ENCODE measurements around the gene MTHFS. TPM values are rescaled to one million over a fixed set of nuclear protein-coding genes. Genes with fewer than 3 reads are reported as not detected.

Gene MTHFS
- polyA plus RNA-seq, 1 donor from 2014 or later: 9.0 TPM

GRCh38 chr15:79849789-79850188 is 47.0 kb downstream of the MTHFS start:
- TF ChIP-seq TAF1 (IDR thresholded peaks at IDR 0.05; ENCODE audit: low read depth) (no peak), MXI1 (conservative IDR thresholded peaks at IDR 0.05; ENCODE audit: poor library complexity, severe bottlenecking) (no peak), SMC3 (conservative IDR thresholded peaks at IDR 0.05; ENCODE audit: poor library complexity) (peak; percentile 77), EP300 (conservative IDR thresholded peaks at IDR 0.05; ENCODE audit: poor library complexity, severe bottlenecking) (no peak), RAD21 (conservative IDR thresholded peaks at IDR 0.05) (peak; percentile 72), EZH2 (IDR thresholded peaks at IDR 0.05; ENCODE audit: borderline replicate concordance, insufficient read depth, low read length, poor library complexity, severe bottlenecking) (no peak), POLR2AphosphoS5 (IDR thresholded peaks at IDR 0.05) (no peak)
- TF ChIP-seq, protein P1, sequence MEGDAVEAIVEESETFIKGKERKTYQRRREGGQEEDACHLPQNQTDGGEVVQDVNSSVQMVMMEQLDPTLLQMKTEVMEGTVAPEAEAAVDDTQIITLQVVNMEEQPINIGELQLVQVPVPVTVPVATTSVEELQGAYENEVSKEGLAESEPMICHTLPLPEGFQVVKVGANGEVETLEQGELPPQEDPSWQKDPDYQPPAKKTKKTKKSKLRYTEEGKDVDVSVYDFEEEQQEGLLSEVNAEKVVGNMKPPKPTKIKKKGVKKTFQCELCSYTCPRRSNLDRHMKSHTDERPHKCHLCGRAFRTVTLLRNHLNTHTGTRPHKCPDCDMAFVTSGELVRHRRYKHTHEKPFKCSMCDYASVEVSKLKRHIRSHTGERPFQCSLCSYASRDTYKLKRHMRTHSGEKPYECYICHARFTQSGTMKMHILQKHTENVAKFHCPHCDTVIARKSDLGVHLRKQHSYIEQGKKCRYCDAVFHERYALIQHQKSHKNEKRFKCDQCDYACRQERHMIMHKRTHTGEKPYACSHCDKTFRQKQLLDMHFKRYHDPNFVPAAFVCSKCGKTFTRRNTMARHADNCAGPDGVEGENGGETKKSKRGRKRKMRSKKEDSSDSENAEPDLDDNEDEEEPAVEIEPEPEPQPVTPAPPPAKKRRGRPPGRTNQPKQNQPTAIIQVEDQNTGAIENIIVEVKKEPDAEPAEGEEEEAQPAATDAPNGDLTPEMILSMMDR (IDR thresholded peaks at IDR 0.05; ENCODE audit: poor library complexity, severe bottlenecking): peak; percentile 67
- TF ChIP-seq, protein P2, sequence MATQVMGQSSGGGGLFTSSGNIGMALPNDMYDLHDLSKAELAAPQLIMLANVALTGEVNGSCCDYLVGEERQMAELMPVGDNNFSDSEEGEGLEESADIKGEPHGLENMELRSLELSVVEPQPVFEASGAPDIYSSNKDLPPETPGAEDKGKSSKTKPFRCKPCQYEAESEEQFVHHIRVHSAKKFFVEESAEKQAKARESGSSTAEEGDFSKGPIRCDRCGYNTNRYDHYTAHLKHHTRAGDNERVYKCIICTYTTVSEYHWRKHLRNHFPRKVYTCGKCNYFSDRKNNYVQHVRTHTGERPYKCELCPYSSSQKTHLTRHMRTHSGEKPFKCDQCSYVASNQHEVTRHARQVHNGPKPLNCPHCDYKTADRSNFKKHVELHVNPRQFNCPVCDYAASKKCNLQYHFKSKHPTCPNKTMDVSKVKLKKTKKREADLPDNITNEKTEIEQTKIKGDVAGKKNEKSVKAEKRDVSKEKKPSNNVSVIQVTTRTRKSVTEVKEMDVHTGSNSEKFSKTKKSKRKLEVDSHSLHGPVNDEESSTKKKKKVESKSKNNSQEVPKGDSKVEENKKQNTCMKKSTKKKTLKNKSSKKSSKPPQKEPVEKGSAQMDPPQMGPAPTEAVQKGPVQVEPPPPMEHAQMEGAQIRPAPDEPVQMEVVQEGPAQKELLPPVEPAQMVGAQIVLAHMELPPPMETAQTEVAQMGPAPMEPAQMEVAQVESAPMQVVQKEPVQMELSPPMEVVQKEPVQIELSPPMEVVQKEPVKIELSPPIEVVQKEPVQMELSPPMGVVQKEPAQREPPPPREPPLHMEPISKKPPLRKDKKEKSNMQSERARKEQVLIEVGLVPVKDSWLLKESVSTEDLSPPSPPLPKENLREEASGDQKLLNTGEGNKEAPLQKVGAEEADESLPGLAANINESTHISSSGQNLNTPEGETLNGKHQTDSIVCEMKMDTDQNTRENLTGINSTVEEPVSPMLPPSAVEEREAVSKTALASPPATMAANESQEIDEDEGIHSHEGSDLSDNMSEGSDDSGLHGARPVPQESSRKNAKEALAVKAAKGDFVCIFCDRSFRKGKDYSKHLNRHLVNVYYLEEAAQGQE (IDR thresholded peaks at IDR 0.05; ENCODE audit: borderline replicate concordance): no peak
- H3K27me3 ChIP-seq (ENCODE audit: insufficient read depth, low read depth, low read length): no peaks in the 10 kb centered on the region
- H2AFZ ChIP-seq (ENCODE audit: low read depth, low read length): no peak overlapping the region
- no peaks in the 10 kb centered on the region for H3K9me2 ChIP-seq (ENCODE audit: insufficient read depth, low read length)
- H4K20me1 ChIP-seq (ENCODE audit: insufficient read depth): no peaks in the 10 kb centered on the region
- no peak overlapping the region for H3K27ac ChIP-seq (ENCODE audit: low read length)
- no peak overlapping the region for H3K4me3 ChIP-seq (ENCODE audit: low read length)
- H3K9me3 ChIP-seq (ENCODE audit: low read length): no peaks in the 10 kb centered on the region
- no peaks in the 10 kb centered on the region for H3F3A ChIP-seq (ENCODE audit: insufficient read depth, low read length, poor library complexity, severe bottlenecking)
- H3K4me2 ChIP-seq (ENCODE audit: low read length): no peak overlapping the region
- H3K79me2 ChIP-seq (replicated peaks; ENCODE audit: insufficient read depth, low read length): no peaks in the 10 kb centered on the region
- peaks cover 3% of the 10 kb centered on the region for H3K36me3 ChIP-seq (ENCODE audit: insufficient read depth, low read length)
- no peak overlapping the region for H3K9ac ChIP-seq (ENCODE audit: low read length)

- no peaks in the 10 kb centered on the region for H4K20me1 ChIP-seq (ENCODE audit: insufficient read depth)
- no peak for TF ChIP-seq EP300 (conservative IDR thresholded peaks at IDR 0.05; ENCODE audit: poor library complexity, severe bottlenecking)
- TF ChIP-seq, protein P1 (IDR thresholded peaks at IDR 0.05; ENCODE audit: poor library complexity, severe bottlenecking): no peak
- no peak for TF ChIP-seq SMC3 (conservative IDR thresholded peaks at IDR 0.05; ENCODE audit: poor library complexity)
- TF ChIP-seq, protein P2 (IDR thresholded peaks at IDR 0.05; ENCODE audit: borderline replicate concordance): no peak
Measured at GRCh38 chr15:79846539-79846938, 50.3 kb downstream of the MTHFS start.

More at GRCh38 chr15:79846539-79846938, 50.3 kb downstream of the MTHFS start:
- Histone ChIP-seq H3K79me2 (replicated peaks; ENCODE audit: insufficient read depth, low read length) (no peaks in the 10 kb centered on the region), H3K27me3 (ENCODE audit: insufficient read depth, low read depth, low read length) (no peaks in the 10 kb centered on the region), H3K9ac (ENCODE audit: low read length) (no peak overlapping the region), H3K36me3 (ENCODE audit: insufficient read depth, low read length) (peaks cover 7% of the 10 kb centered on the region), H3K9me3 (ENCODE audit: low read length) (no peaks in the 10 kb centered on the region), H3F3A (ENCODE audit: insufficient read depth, low read length, poor library complexity, severe bottlenecking) (no peaks in the 10 kb centered on the region), H3K27ac (ENCODE audit: low read length) (no peak overlapping the region), H3K4me3 (ENCODE audit: low read length) (no peak overlapping the region), H3K9me2 (ENCODE audit: insufficient read depth, low read length) (no peaks in the 10 kb centered on the region), H2AFZ (ENCODE audit: low read depth, low read length) (no peak overlapping the region), H3K4me2 (ENCODE audit: low read length) (no peak overlapping the region)
